Testis (tissue), 3 donors: ENCODE measurements around the gene PPARA. TPM values are rescaled to one million over a fixed set of nuclear protein-coding genes. Genes with fewer than 3 reads are reported as not detected.

Experiments
- DNase-seq: peaks from one replicate; pipeline ENCODE4 v3.0.0-alpha.2; 2019
- H3K27ac ChIP-seq, 2 donors: fragments of 200-600 bp; sonication (generic); one replicate each; pipeline ENCODE4 v1.5.1; 2019
- H3K27me3 ChIP-seq: fragments of 200-600 bp; sonication (generic); one replicate; pipeline ENCODE4 v1.5.1; 2019
- H3K36me3 ChIP-seq: fragments of 200-600 bp; sonication (generic); one replicate; pipeline ENCODE4 v1.5.1; 2017; ENCODE audit warnings: low read depth; ENCODE audit errors: missing control alignments
- H3K4me1 ChIP-seq: fragments of 200-600 bp; sonication (generic); one replicate; pipeline ENCODE4 v1.5.1; 2019
- H3K4me3 ChIP-seq, 2 donors: fragments of 200-600 bp; sonication (generic); one replicate each; pipeline ENCODE4 v1.5.1; 2017 to 2019
- H3K9me3 ChIP-seq: fragments of 200-600 bp; sonication (generic); one replicate; pipeline ENCODE4 v1.5.1; 2017
- CTCF ChIP-seq, 3 experiments: fragments of 450-650 bp in 2 of 3; fragments of 200-600 bp in 1 of 3; sonication (generic) in 1 of 3; IDR thresholded peaks; one replicate each; pipeline ENCODE4 v1.5.1; 2016 to 2019; ENCODE audit warnings: antibody characterized with exemption in 3 of 3, mild to moderate bottlenecking in 2 of 3, moderate library complexity in 1 of 3
- POLR2A ChIP-seq: fragments of 450-650 bp; IDR thresholded peaks from one replicate; pipeline ENCODE4 v1.6.1; 2017; ENCODE audit warnings: antibody characterized with exemption, mild to moderate bottlenecking, moderate library complexity
- WGBS, 2 donors: methylation state at CpG; one replicate each; pipeline ENCODE4 v1.1.5; 2018; 5-methylcytosine and 5-hydroxymethylcytosine counted together
- intact Hi-C: fragments of 100-400 bp; cut with DNase I; formaldehyde crosslinking; loops from one replicate; pipeline ENCODE4 v1.15.1; 2023; ENCODE audit warnings: low total_unique reads
- polyA plus RNA-seq: library from polyadenylated mRNA; stranded (reverse); fragments of 350-450 nt; fragmentation: Illumina TruSeq; extraction: RNeasy Lipid Tissue Mini Kit (QIAGEN cat#74804); gene quantifications from one replicate; pipeline ENCODE4 v1.2.3, GENCODE V29; 2014; ENCODE audit warnings: low read depth, low replicate concordance; ENCODE audit not compliant: insufficient read depth
- total RNA-seq, 2 donors: library from RNA; depleted of rRNA; stranded (reverse); fragments of >200 nt; gene quantifications; one replicate each; pipeline ENCODE4 v1.2.3, GENCODE V29; 2016

PPARA gene
- total and polyA plus RNA-seq, 3 donors from 2014 or later = 4.8 to 19.9 (median 18.1) TPM

GRCh38 chr22:46214149-46214548, 63.8 kb downstream of the PPARA start:
- Histone ChIP-seq H3K36me3 (no peaks in the 10 kb centered on the region), H3K9me3 (no peaks in the 10 kb centered on the region), H3K4me1 (no peaks in the 10 kb centered on the region), H3K27me3 (no peaks in the 10 kb centered on the region), H3K27ac (no peak overlapping the region), H3K4me3 (no peak overlapping the region)
- intact Hi-C loops = no loop called here
- 55 to 90% methylated on average over 29 of the region's 29 CpGs for WGBS, 2 donors
- DNase-seq = no peak
- TF ChIP-seq CTCF (IDR thresholded peaks at IDR 0.05) (no peak), POLR2A (no peak)

GRCh38 chr22:46214616-46215015, 64.3 kb downstream of the PPARA start:
- WGBS, 2 donors = 67 to 83% methylated on average over 28 of the region's 28 CpGs
- H3K27ac ChIP-seq = no peak overlapping the region
- H3K36me3 ChIP-seq = no peaks in the 10 kb centered on the region
- H3K4me3 ChIP-seq = no peak overlapping the region
- DNase-seq = no peak
- no peaks in the 10 kb centered on the region for H3K4me1 ChIP-seq
- H3K27me3 ChIP-seq = no peaks in the 10 kb centered on the region
- no peak for TF ChIP-seq CTCF (IDR thresholded peaks at IDR 0.05)
- TF ChIP-seq POLR2A = no peak
- intact Hi-C loops = no loop called here
- no peaks in the 10 kb centered on the region for H3K9me3 ChIP-seq

- no peak for DNase-seq
- intact Hi-C loops = no loop called here
- WGBS, 2 donors = 76 to 89% methylated on average over 10 of the region's 10 CpGs
- H3K27ac ChIP-seq = no peak overlapping the region
- no peaks in the 10 kb centered on the region for H3K27me3 ChIP-seq
- TF ChIP-seq CTCF (IDR thresholded peaks at IDR 0.05) (no peak), POLR2A (no peak)
- H3K36me3 ChIP-seq = no peaks in the 10 kb centered on the region
- no peaks in the 10 kb centered on the region for H3K4me1 ChIP-seq
- H3K9me3 ChIP-seq = no peaks in the 10 kb centered on the region
- H3K4me3 ChIP-seq = no peak overlapping the region
These were observed 69.3 kb downstream of the PPARA start for GRCh38 chr22:46219636-46220035.

- intact Hi-C loops = no loop called here
- Histone ChIP-seq H3K36me3 (no peaks in the 10 kb centered on the region), H3K27ac (no peak overlapping the region), H3K4me3 (no peak overlapping the region), H3K9me3 (no peaks in the 10 kb centered on the region), H3K4me1 (no peaks in the 10 kb centered on the region), H3K27me3 (no peaks in the 10 kb centered on the region)
- DNase-seq = no peak
- 85 to 89% methylated on average over 4 to 5 of the region's 5 CpGs for WGBS, 2 donors
- TF ChIP-seq POLR2A (no peak), CTCF (IDR thresholded peaks at IDR 0.05) (no peak)
These were observed 70.6 kb downstream of the PPARA start for GRCh38 chr22:46220921-46221320.

GRCh38 chr22:46224044-46224897, 73.9 kb downstream of the PPARA start:
- intact Hi-C loops = no loop called here
- no peak for DNase-seq
- TF ChIP-seq POLR2A = no peak
- no peak for TF ChIP-seq CTCF (IDR thresholded peaks at IDR 0.05)
- Histone ChIP-seq H3K4me1 (no peaks in the 10 kb centered on the region), H3K36me3 (no peaks in the 10 kb centered on the region), H3K27me3 (no peaks in the 10 kb centered on the region), H3K9me3 (no peaks in the 10 kb centered on the region), H3K4me3 (no peak overlapping the region), H3K27ac (no peak overlapping the region)
- 93% methylated on average over 14 to 23 of the region's 23 CpGs for WGBS, 2 donors
